Nephron (organoid): ENCODE results near the gene CACNA2D4.

Source experiments
- H3K27ac Mint-ChIP-seq, 3 experiments: 2 replicates each; pipeline ENCODE4 v1.8.0; 2020; ENCODE audit warnings: mixed read lengths in 3 of 3, mild to moderate bottlenecking in 2 of 3, moderate library complexity in 1 of 3
- H3K27me3 Mint-ChIP-seq: 2 replicates; pipeline ENCODE4 v1.8.0; 2021; ENCODE audit warnings: low read depth, mild to moderate bottlenecking, moderate library complexity, mixed read lengths
- H3K36me3 Mint-ChIP-seq: 2 replicates; pipeline ENCODE4 v1.8.0; 2020; ENCODE audit warnings: low read depth, mixed read lengths
- H3K4me1 Mint-ChIP-seq: 2 replicates; pipeline ENCODE4 v1.8.0; 2020; ENCODE audit warnings: mixed read lengths
- H3K4me3 Mint-ChIP-seq, 3 experiments: 2 replicates each; pipeline ENCODE4 v1.8.0; 2020; ENCODE audit warnings: mild to moderate bottlenecking in 3 of 3, mixed read lengths in 3 of 3, moderate library complexity in 2 of 3
- H3K9me3 Mint-ChIP-seq: 2 replicates; pipeline ENCODE4 v1.8.0; 2020; ENCODE audit warnings: mixed read lengths
- TF ChIP-seq, protein P1 (sequence below), 3 experiments: fragments of 200-600 bp; sonication (generic); IDR thresholded peaks; one replicate each; pipeline ENCODE4 v1.5.0; 2021; ENCODE audit warnings: antibody characterized with exemption in 3 of 3; ENCODE audit not compliant: unreplicated experiment in 3 of 3

Gene CACNA2D4

GRCh38 chr12:1880876-1881275, 37.6 kb downstream of the CACNA2D4 start:
- H3K36me3 Mint-ChIP-seq = no peaks in the 10 kb centered on the region
- H3K4me1 Mint-ChIP-seq = no peaks in the 10 kb centered on the region
- peaks cover 2% of the 10 kb centered on the region for H3K27me3 Mint-ChIP-seq
- no peaks in the 10 kb centered on the region for H3K9me3 Mint-ChIP-seq
- TF ChIP-seq, protein P1, sequence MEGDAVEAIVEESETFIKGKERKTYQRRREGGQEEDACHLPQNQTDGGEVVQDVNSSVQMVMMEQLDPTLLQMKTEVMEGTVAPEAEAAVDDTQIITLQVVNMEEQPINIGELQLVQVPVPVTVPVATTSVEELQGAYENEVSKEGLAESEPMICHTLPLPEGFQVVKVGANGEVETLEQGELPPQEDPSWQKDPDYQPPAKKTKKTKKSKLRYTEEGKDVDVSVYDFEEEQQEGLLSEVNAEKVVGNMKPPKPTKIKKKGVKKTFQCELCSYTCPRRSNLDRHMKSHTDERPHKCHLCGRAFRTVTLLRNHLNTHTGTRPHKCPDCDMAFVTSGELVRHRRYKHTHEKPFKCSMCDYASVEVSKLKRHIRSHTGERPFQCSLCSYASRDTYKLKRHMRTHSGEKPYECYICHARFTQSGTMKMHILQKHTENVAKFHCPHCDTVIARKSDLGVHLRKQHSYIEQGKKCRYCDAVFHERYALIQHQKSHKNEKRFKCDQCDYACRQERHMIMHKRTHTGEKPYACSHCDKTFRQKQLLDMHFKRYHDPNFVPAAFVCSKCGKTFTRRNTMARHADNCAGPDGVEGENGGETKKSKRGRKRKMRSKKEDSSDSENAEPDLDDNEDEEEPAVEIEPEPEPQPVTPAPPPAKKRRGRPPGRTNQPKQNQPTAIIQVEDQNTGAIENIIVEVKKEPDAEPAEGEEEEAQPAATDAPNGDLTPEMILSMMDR (IDR thresholded peaks at IDR 0.05; ENCODE audit: unreplicated experiment in 3 of 3) = no peak
- H3K27ac Mint-ChIP-seq = no peak overlapping the region
- no peak overlapping the region for H3K4me3 Mint-ChIP-seq

- H3K27me3 Mint-ChIP-seq = peaks cover 7% of the 10 kb centered on the region
- no peaks in the 10 kb centered on the region for H3K36me3 Mint-ChIP-seq
- H3K4me3 Mint-ChIP-seq = no peak overlapping the region
- no peaks in the 10 kb centered on the region for H3K4me1 Mint-ChIP-seq
- TF ChIP-seq, protein P1 (IDR thresholded peaks at IDR 0.05; ENCODE audit: unreplicated experiment in 3 of 3) = no peak
- no peak overlapping the region for H3K27ac Mint-ChIP-seq
- H3K9me3 Mint-ChIP-seq = no peaks in the 10 kb centered on the region
These were observed 38.2 kb downstream of the CACNA2D4 start for GRCh38 chr12:1880153-1880845.

GRCh38 chr12:1879633-1880032, 38.8 kb downstream of the CACNA2D4 start:
- Mint-ChIP-seq H3K27me3 (peaks cover 7% of the 10 kb centered on the region), H3K9me3 (no peaks in the 10 kb centered on the region), H3K36me3 (no peaks in the 10 kb centered on the region), H3K27ac (no peak overlapping the region), H3K4me1 (no peaks in the 10 kb centered on the region), H3K4me3 (no peak overlapping the region)
- TF ChIP-seq, protein P1 (IDR thresholded peaks at IDR 0.05; ENCODE audit: unreplicated experiment in 3 of 3) = no peak

- Mint-ChIP-seq H3K4me3 (no peak overlapping the region), H3K36me3 (no peaks in the 10 kb centered on the region), H3K27me3 (peaks cover 14% of the 10 kb centered on the region), H3K4me1 (no peaks in the 10 kb centered on the region), H3K27ac (no peak overlapping the region), H3K9me3 (no peaks in the 10 kb centered on the region)
- TF ChIP-seq, protein P1 (IDR thresholded peaks at IDR 0.05; ENCODE audit: unreplicated experiment in 3 of 3) = no peak
These were observed 39.8 kb downstream of the CACNA2D4 start for GRCh38 chr12:1878695-1879094.

DNA sequence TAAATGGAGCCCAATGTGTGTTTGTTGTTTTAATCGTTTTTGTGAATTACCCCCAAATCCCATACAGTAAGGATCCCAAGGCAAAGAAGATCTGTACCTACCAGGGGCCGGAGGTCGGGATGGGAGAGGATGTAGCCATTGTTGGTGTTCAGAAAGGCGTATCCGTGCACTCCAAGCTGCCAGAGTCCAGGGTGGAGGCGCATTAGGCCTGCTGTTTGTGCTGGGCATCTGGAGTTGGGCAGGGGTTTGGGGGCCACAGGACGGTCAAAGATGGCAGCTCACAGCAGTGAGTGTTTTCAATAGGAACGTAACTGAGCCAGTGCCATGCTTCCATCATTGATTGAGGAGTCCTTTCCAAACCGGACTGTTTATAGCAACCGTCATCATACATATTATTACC, 40.2 kb downstream of the CACNA2D4 start:
- Mint-ChIP-seq H3K4me1 (no peaks in the 10 kb centered on the region), H3K4me3 (no peak overlapping the region), H3K36me3 (no peaks in the 10 kb centered on the region), H3K9me3 (no peaks in the 10 kb centered on the region), H3K27ac (no peak overlapping the region), H3K27me3 (peaks cover 14% of the 10 kb centered on the region)
- TF ChIP-seq, protein P1 (IDR thresholded peaks at IDR 0.05; ENCODE audit: unreplicated experiment in 3 of 3) = no peak
